HCT116 (cell line): ENCODE measurements around the gene P4HA2. TPM values are rescaled to one million over a fixed set of nuclear protein-coding genes. Genes with fewer than 3 reads are reported as not detected.

Experiments
- ATAC-seq: fragments of 200-7000 bp; cut with Tn5 transposase; 2 replicates; pipeline ENCODE4 v1.9.1; 2020; ENCODE audit warnings: mild to moderate bottlenecking, moderate library complexity
- BruUV-seq: library from RNA; stranded (reverse); fragments of 400-500 nt; replicated peaks from 2 replicates; lab custom pipeline; 2021; lab: Mats Ljungman, UMichigan
- CTCF ChIA-PET: fragments of 300-600 bp; sonication (Branson Sonifier 250); formaldehyde crosslinking; loops from one replicate; lab custom pipeline; 2021; ENCODE audit warnings: antibody characterized with exemption; lab: Charles Lee
- POLR2A ChIA-PET: fragments of 300-600, 350-600 bp; sonication (Branson Sonifier 250); formaldehyde crosslinking; loops from one replicate; lab custom pipeline; 2021; ENCODE audit warnings: antibody characterized with exemption; lab: Charles Lee
- RAD21 ChIA-PET, 2 experiments: fragments of 300-600 bp; sonication (Branson Sonifier 250); formaldehyde crosslinking; loops; one replicate each; lab custom pipeline; 2023; ENCODE audit warnings: low total read pairs in 2 of 2; ENCODE audit not compliant: uncharacterized antibody in 2 of 2, unreplicated experiment in 2 of 2, low non-redundant PET in 1 of 2; lab: Charles Lee
- DNase-seq: peaks from one replicate; pipeline ENCODE4 v3.0.0-alpha.2; 2010; ENCODE audit warnings: low read depth, low spot score
- H2AFZ ChIP-seq: fragments of 200-600 bp; shearing (Covaris generic), sonication (generic); 2 replicates; pipeline ENCODE4 v1.6.1; 2017; ENCODE audit warnings: low read depth, mixed run types, mixed read lengths, antibody characterized with exemption, low read length; ENCODE audit not compliant: poor library complexity, severe bottlenecking
- H3K27ac ChIP-seq: 2 replicates; pipeline ENCODE4 v1.5.1; 2012; ENCODE audit warnings: low read depth, low read length
- H3K27me3 ChIP-seq: fragments of 200-600 bp; sonication (generic); 2 replicates; pipeline ENCODE4 v1.6.1; 2016; ENCODE audit warnings: mixed run types, low read length, mixed read lengths; ENCODE audit not compliant: insufficient read depth
- H3K36me3 ChIP-seq, 2 experiments: fragments of 200-500 bp in 1 of 2; fragments of 200-600 bp in 1 of 2; sonication (Bioruptor generic) in 1 of 2; sonication (generic) in 1 of 2; 2 replicates each; pipeline versions ENCODE4 v1.5.1 to v1.6.1; 2014 to 2016; ENCODE audit warnings: low read length in 2 of 2, inconsistent platforms in 1 of 2, mixed read lengths in 1 of 2, mixed run types in 1 of 2; ENCODE audit not compliant: insufficient read depth in 2 of 2, control insufficient read depth in 1 of 2
- H3K4me1 ChIP-seq, 2 experiments: fragments of 200-600 bp in 1 of 2; sonication (generic) in 1 of 2; 2 replicates each; pipeline versions ENCODE4 v1.5.1 to v1.6.1; 2012 to 2017; ENCODE audit warnings: low read length in 2 of 2, inconsistent platforms in 1 of 2, mild to moderate bottlenecking in 1 of 2, mixed read lengths in 1 of 2, mixed run types in 1 of 2, moderate library complexity in 1 of 2; ENCODE audit not compliant: insufficient read depth in 2 of 2, control insufficient read depth in 1 of 2
- H3K4me2 ChIP-seq: fragments of 200-600 bp; sonication (generic); 2 replicates; pipeline ENCODE4 v1.6.1; 2017; ENCODE audit warnings: mixed run types, low read length, mixed read lengths
- H3K4me3 ChIP-seq, 2 experiments: fragments of 200-600 bp in 1 of 2; sonication (generic) in 1 of 2; replicated peaks in 1 of 2; 2 replicates each; pipeline ENCODE4 v1.5.1; 2011 to 2016; ENCODE audit warnings: low read length in 2 of 2, control low read depth in 1 of 2, low read depth in 1 of 2, mild to moderate bottlenecking in 1 of 2, mixed read lengths in 1 of 2, mixed run types in 1 of 2
- H3K79me2 ChIP-seq: fragments of 200-600 bp; sonication (generic); 2 replicates; pipeline ENCODE4 v1.6.1; 2017; ENCODE audit warnings: mild to moderate bottlenecking, mixed run types, low read length, moderate library complexity, mixed read lengths; ENCODE audit not compliant: insufficient read depth
- H3K9ac ChIP-seq: fragments of 200-600 bp; sonication (generic); 2 replicates; pipeline ENCODE4 v1.6.1; 2016; ENCODE audit warnings: low read length, mixed read lengths
- H3K9me2 ChIP-seq: fragments of 200-600 bp; sonication (generic), shearing (Covaris generic); 2 replicates; pipeline ENCODE4 v1.6.1; 2017; ENCODE audit warnings: mixed run types, mild to moderate bottlenecking, moderate library complexity; ENCODE audit not compliant: insufficient read depth
- H3K9me3 ChIP-seq, 2 experiments: fragments of 200-500 bp in 1 of 2; fragments of 200-600 bp in 1 of 2; sonication (Bioruptor generic) in 1 of 2; sonication (generic) in 1 of 2; 2 replicates each; pipeline ENCODE4 v1.6.1; 2014 to 2017; ENCODE audit warnings: low read length in 2 of 2, mixed read lengths in 2 of 2, inconsistent platforms in 1 of 2, low read depth in 1 of 2, mild to moderate bottlenecking in 1 of 2, mixed run types in 1 of 2, moderate library complexity in 1 of 2; ENCODE audit not compliant: control insufficient read depth in 1 of 2, insufficient read depth in 1 of 2
- H4K20me1 ChIP-seq: fragments of 200-600 bp; sonication (generic), shearing (Covaris generic); 2 replicates; pipeline ENCODE4 v1.6.1; 2017; ENCODE audit warnings: mixed run types, mild to moderate bottlenecking, moderate library complexity; ENCODE audit not compliant: insufficient read depth
- ATF3 ChIP-seq: IDR thresholded peaks from 2 replicates; pipeline ENCODE4 v1.6.1; 2012
- CBX3 ChIP-seq: IDR thresholded peaks from 2 replicates; pipeline ENCODE4 v1.6.1; 2012; ENCODE audit warnings: low read depth
- CEBPB ChIP-seq: IDR thresholded peaks from 2 replicates; pipeline ENCODE4 v1.6.1; 2012; ENCODE audit warnings: low read depth
- EGR1 ChIP-seq: IDR thresholded peaks from 2 replicates; pipeline ENCODE4 v1.6.1; 2012; ENCODE audit warnings: low read depth
- ELF1 ChIP-seq: IDR thresholded peaks from 2 replicates; pipeline ENCODE4 v1.6.1; 2012; ENCODE audit warnings: low read depth, borderline replicate concordance
- EZH2 ChIP-seq: fragments of 200-600 bp; sonication (generic); IDR thresholded peaks from 2 replicates; pipeline ENCODE4 v1.6.1; 2017; ENCODE audit warnings: antibody characterized with exemption, mixed run types
- FOSL1 ChIP-seq: IDR thresholded peaks from 2 replicates; pipeline ENCODE4 v1.6.1; 2012; ENCODE audit warnings: low read depth
- POLR2AphosphoS5 ChIP-seq: IDR thresholded peaks from 2 replicates; pipeline ENCODE4 v1.6.1; 2011; ENCODE audit warnings: mild to moderate bottlenecking, low read depth, low read length, moderate library complexity
- RAD21 ChIP-seq: IDR thresholded peaks from 2 replicates; pipeline ENCODE4 v1.6.1; 2012; ENCODE audit warnings: low read depth, mild to moderate bottlenecking
- REST ChIP-seq: IDR thresholded peaks from 2 replicates; pipeline ENCODE4 v1.6.1; 2012; ENCODE audit warnings: low read depth
- SIN3A ChIP-seq: IDR thresholded peaks from 2 replicates; pipeline ENCODE4 v1.6.1; 2012; ENCODE audit warnings: low read depth
- ZFX ChIP-seq: fragments of 450-650 bp; IDR thresholded peaks from 2 replicates; pipeline ENCODE4 v1.6.1; 2017
- ZNF274 ChIP-seq: fragments of 200-500 bp; sonication (Bioruptor generic); IDR thresholded peaks from 2 replicates; pipeline ENCODE4 v1.6.1; 2014; ENCODE audit warnings: mild to moderate bottlenecking, low read depth, low read length, inconsistent platforms
- intact Hi-C: fragments of 100-400 bp; cut with micrococcal nuclease; formaldehyde crosslinking; loops from 2 replicates; pipeline ENCODE4 v1.10.0; 2022
- total RNA-seq: library from RNA; stranded (reverse); gene quantifications from one replicate; pipeline ENCODE4 v1.2.1, GENCODE V29; 2021; ENCODE audit not compliant: unreplicated experiment
- TF ChIP-seq, protein P1 (sequence below): IDR thresholded peaks from 2 replicates; pipeline ENCODE4 v1.6.1; 2012

P4HA2 gene
- total RNA-seq, 1 experiment from 2014 or later: 29.0 TPM

DNA sequence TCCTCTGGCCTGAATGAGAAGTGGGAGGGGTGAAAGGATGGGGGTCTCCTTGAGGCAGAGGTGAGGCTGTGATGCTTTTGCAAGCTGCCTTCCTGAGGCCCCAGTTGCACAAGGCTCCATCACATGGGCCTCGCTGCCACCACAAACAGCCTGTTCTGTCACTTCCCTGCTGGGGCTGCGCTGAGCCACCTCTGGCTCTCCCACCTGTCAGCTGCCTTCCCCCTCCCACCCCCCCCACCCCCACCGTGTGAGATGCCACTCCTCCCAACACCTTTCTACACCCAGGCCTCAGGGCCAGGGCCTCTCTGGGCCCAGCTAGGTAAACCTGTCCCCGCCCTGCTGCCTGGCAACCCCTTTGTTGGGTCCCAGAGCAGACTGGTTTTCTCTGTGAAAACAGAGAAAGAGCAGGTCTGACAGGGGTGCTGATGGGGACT lies 25.4 kb upstream of the P4HA2 start:
- ChIA-PET RAD21 (no interaction called here), POLR2A (no interaction called here)

GRCh38 chr5:132251220-132251725 lies 23.6 kb upstream of the P4HA2 start:
- POLR2A ChIA-PET: interaction anchor here (1.5 kb wide), 1 partner anchor 8 kb away, joined by 4 read pairs; no protein-coding TSS in a partner anchor
- Histone ChIP-seq H3K9me2 (no peaks in the 10 kb centered on the region), H3K27me3 (no peaks in the 10 kb centered on the region), H3K4me3 (no peak overlapping the region), H3K4me2 (no peak overlapping the region), H4K20me1 (no peaks in the 10 kb centered on the region), H3K4me1 (peaks cover 0 to 9% of the 10 kb centered on the region in 2 experiments; a peak in 1 of 4 replicates), H3K27ac (no peak overlapping the region), H3K9ac (no peak overlapping the region), H2AFZ (no peak overlapping the region), H3K79me2 (no peaks in the 10 kb centered on the region), H3K9me3 (no peaks in the 10 kb centered on the region), H3K36me3 (no peaks in the 10 kb centered on the region)
- DNase-seq: no peak
- CTCF ChIA-PET: interaction anchor here (1.3 to 2.9 kb wide), 2 partner anchors 13 to 250 kb away, joined by 3 to 12 read pairs; no protein-coding TSS in a partner anchor
- RAD21 ChIA-PET: no interaction called here
- no peak for ATAC-seq
- BruUV-seq: no TSS peak
- intact Hi-C loops: no loop called here
- no peak for TF ChIP-seq CEBPB
- TF ChIP-seq EGR1: no peak
- TF ChIP-seq REST: no peak
- TF ChIP-seq ATF3: no peak
- no peak for TF ChIP-seq RAD21
- TF ChIP-seq ELF1: no peak
- TF ChIP-seq FOSL1: no peak

More for the DNA sequence above, 25.4 kb upstream of the P4HA2 start:
- BruUV-seq: no TSS peak
- CTCF ChIA-PET: interaction anchor here (2.9 kb wide), 1 partner anchor 15 kb away, joined by 12 read pairs; no protein-coding TSS in a partner anchor
- H3K4me1 ChIP-seq: peaks cover 0 to 10% of the 10 kb centered on the region in 2 experiments; a peak in 1 of 4 replicates
- intact Hi-C loops: no loop called here
- no peaks in the 10 kb centered on the region for H4K20me1 ChIP-seq
- ATAC-seq (no peak), DNase-seq (no peak)
- H3K9ac ChIP-seq: no peak overlapping the region
- H3K36me3 ChIP-seq: no peaks in the 10 kb centered on the region
- no peak overlapping the region for H3K4me3 ChIP-seq
- no peak overlapping the region for H2AFZ ChIP-seq
- no peak overlapping the region for H3K4me2 ChIP-seq
- no peak overlapping the region for H3K27ac ChIP-seq
- H3K9me3 ChIP-seq: no peaks in the 10 kb centered on the region
- no peaks in the 10 kb centered on the region for H3K27me3 ChIP-seq
- H3K9me2 ChIP-seq: no peaks in the 10 kb centered on the region
- no peaks in the 10 kb centered on the region for H3K79me2 ChIP-seq
- TF ChIP-seq EGR1 (no peak), POLR2AphosphoS5 (no peak), CEBPB (no peak), ELF1 (no peak), ZNF274 (no peak), ZFX (no peak), EZH2 (no peak), FOSL1 (no peak), CBX3 (no peak), SIN3A (no peak), RAD21 (no peak), ATF3 (no peak)
- TF ChIP-seq, protein P1, sequence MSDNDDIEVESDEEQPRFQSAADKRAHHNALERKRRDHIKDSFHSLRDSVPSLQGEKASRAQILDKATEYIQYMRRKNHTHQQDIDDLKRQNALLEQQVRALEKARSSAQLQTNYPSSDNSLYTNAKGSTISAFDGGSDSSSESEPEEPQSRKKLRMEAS: no peak
